SK-N-SH treated with all-trans-retinoic acid at 6 μM for 48 hours (cell line): Measurements from ENCODE around the gene OR7C1.

Experiments used
- ATAC-seq: fragments of 200-7000 bp; cut with Tn5 transposase; 3 replicates; pipeline ENCODE4 v1.9.1; 2020; ENCODE audit warnings: mild to moderate bottlenecking, moderate library complexity
- CSDC2 ChIP-seq: fragments of 250-450 bp; sonication (Bioruptor Pico); IDR thresholded peaks from 2 replicates; pipeline ENCODE4 v1.5.0; 2020; ENCODE audit warnings: mild to moderate bottlenecking, moderate library complexity
- CSRNP3 ChIP-seq: fragments of 250-450 bp; sonication (Bioruptor Pico); IDR thresholded peaks from 2 replicates; pipeline ENCODE4 v1.5.1; 2021; ENCODE audit warnings: mild to moderate bottlenecking, moderate library complexity
- ESRRG ChIP-seq: fragments of 250-450 bp; sonication (Bioruptor Pico); IDR thresholded peaks from 2 replicates; pipeline ENCODE4 v1.6.1; 2021; ENCODE audit warnings: mild to moderate bottlenecking
- GLIS3 ChIP-seq: fragments of 250-450 bp; sonication (Bioruptor Pico); IDR thresholded peaks from 2 replicates; pipeline ENCODE4 v1.5.0; 2020; ENCODE audit warnings: mild to moderate bottlenecking, moderate library complexity
- ISL1 ChIP-seq: fragments of 250-450 bp; sonication (Bioruptor Pico); IDR thresholded peaks from 2 replicates; pipeline ENCODE4 v2.1.2; 2022; ENCODE audit warnings: mild to moderate bottlenecking, moderate library complexity
- OSR1 ChIP-seq: fragments of 250-450 bp; sonication (Bioruptor Pico); IDR thresholded peaks from 2 replicates; pipeline ENCODE4 v1.8.0; 2022; ENCODE audit warnings: moderate library complexity, mild to moderate bottlenecking, inconsistent platforms
- PATZ1 ChIP-seq: fragments of 250-450 bp; sonication (Bioruptor Pico); IDR thresholded peaks from 2 replicates; pipeline ENCODE4 v1.8.0; 2020; ENCODE audit warnings: mild to moderate bottlenecking, moderate library complexity, borderline replicate concordance
- PPARA ChIP-seq: fragments of 250-450 bp; sonication (Bioruptor Pico); IDR thresholded peaks from 2 replicates; pipeline ENCODE4 v1.5.0; 2020; ENCODE audit warnings: mild to moderate bottlenecking, borderline replicate concordance
- SNAI2 ChIP-seq: fragments of 250-450 bp; sonication (Bioruptor Pico); IDR thresholded peaks from 2 replicates; pipeline ENCODE4 v1.5.0; 2020; ENCODE audit warnings: mild to moderate bottlenecking, moderate library complexity
- TSHZ2 ChIP-seq: fragments of 250-450 bp; sonication (Bioruptor Pico); IDR thresholded peaks from 2 replicates; pipeline ENCODE4 v1.5.0; 2020; ENCODE audit warnings: mild to moderate bottlenecking, moderate library complexity
- ZC3H10 ChIP-seq: fragments of 250-450 bp; sonication (Bioruptor Pico); IDR thresholded peaks from 2 replicates; pipeline ENCODE4 v1.5.1; 2021; ENCODE audit warnings: mild to moderate bottlenecking, moderate library complexity
- ZFP3 ChIP-seq: fragments of 250-450 bp; sonication (Bioruptor Pico); IDR thresholded peaks from 2 replicates; pipeline ENCODE4 v1.5.0; 2020; ENCODE audit warnings: mild to moderate bottlenecking, moderate library complexity
- ZNF565 ChIP-seq: fragments of 450-650 bp; formaldehyde crosslinking; conservative IDR thresholded peaks from 2 replicates; pipeline ENCODE4 v1.5.0; 2020; ENCODE audit warnings: low read depth, mild to moderate bottlenecking, moderate library complexity
- ZNF70 ChIP-seq: fragments of 450-650 bp; formaldehyde crosslinking; IDR thresholded peaks from 2 replicates; pipeline ENCODE4 v1.5.0; 2020; ENCODE audit warnings: mild to moderate bottlenecking, moderate library complexity

Gene OR7C1

GRCh38 chr19:14817052-14817451 is 17.9 kb downstream of the OR7C1 start (continued):
- TF ChIP-seq CSRNP3 (CRISPR knock-in tag) (no peak), ISL1 (no peak)
- TF ChIP-seq, all 23 proteins: peak for 0

GRCh38 chr19:14814982-14815652 is 19.9 kb downstream of the OR7C1 start:
- no peak for ATAC-seq
- TF ChIP-seq TSHZ2 (CRISPR knock-in tag) (no peak), ZNF70 (no peak), OSR1 (no peak)

- ATAC-seq: no peak
- TF ChIP-seq GLIS3 (CRISPR knock-in tag) (no peak), ESRRG (CRISPR knock-in tag) (no peak), OSR1 (no peak), PPARA (CRISPR knock-in tag) (no peak), CSRNP3 (CRISPR knock-in tag) (no peak), ZNF70 (no peak), TSHZ2 (CRISPR knock-in tag) (no peak), CSDC2 (CRISPR knock-in tag) (no peak), ZNF565 (CRISPR knock-in tag) (no peak), ZFP3 (CRISPR knock-in tag) (no peak), SNAI2 (CRISPR knock-in tag) (no peak)
These were observed 25.5 kb downstream of the OR7C1 start for GRCh38 chr19:14809272-14810057.

GRCh38 chr19:14804765-14805164 is 30.2 kb downstream of the OR7C1 start:
- ATAC-seq: no peak
- TF ChIP-seq ZC3H10 (CRISPR knock-in tag): no peak
- TF ChIP-seq PATZ1: no peak
- TF ChIP-seq OSR1: no peak
- TF ChIP-seq ISL1: no peak
- no peak for TF ChIP-seq ZFP3 (CRISPR knock-in tag)
